ENCODE results near the gene KIF26B.

KIF26B gene

GRCh38 chr1:245166471-245166885 lies 11.7 kb downstream of the KIF26B start:
- H3K27ac ChIP-seq: no peak overlapping the region
- DNase-seq (ENCODE audit: low read depth, low spot score): no peak

DNA sequence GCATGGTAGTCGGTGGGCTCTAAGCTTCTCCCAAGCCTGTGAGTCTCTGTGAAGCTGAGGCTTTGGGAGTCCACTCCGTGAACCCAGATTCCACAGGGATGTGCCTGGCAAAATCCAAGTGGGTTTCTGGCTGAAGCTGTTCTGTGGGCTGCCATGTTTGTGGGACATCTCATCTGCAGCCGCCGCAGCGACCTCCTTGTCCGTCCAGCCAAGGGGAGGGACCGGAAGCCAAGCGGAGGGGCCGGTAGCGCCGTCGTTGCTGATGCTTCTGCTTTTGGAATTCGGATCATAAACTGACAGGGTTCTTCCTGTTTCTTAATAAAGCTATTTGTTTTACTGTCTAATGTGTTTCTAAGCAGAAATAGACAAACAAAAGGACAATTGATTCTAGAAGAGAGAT lies 13.3 kb downstream of the KIF26B start:
- H3K27ac ChIP-seq: no peak overlapping the region
- DNase-seq (ENCODE audit: low read depth, low spot score): no peak

- no peak overlapping the region for H3K27ac ChIP-seq
- DNase-seq (ENCODE audit: low read depth, low spot score): no peak
These were observed 14.1 kb downstream of the KIF26B start for GRCh38 chr1:245168906-245169305.

DNA sequence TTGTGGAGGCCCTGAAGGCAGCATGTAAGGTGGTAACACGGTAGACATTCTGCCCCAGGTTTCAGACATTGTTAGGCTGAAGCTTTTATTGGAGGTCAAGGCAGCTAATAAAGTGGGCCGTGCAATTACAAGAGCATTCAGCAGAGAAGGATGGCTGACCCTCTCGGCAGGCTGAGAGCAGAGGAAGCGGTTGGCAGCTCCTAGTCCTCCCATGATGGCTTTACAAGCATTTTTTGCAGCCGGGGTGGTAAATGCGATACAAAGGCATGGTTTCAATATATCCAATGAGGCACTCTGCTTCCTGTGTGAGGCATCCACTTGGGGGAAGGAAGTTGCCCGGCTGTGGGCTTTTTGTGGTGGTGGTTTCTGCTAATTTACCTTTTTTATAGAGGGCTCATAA lies 14.6 kb downstream of the KIF26B start:
- no peak for DNase-seq (ENCODE audit: low read depth, low spot score)
- H3K27ac ChIP-seq: no peak overlapping the region

GRCh38 chr1:245172026-245172425 lies 17.2 kb downstream of the KIF26B start:
- no peak overlapping the region for H3K27ac ChIP-seq
- DNase-seq (ENCODE audit: low read depth, low spot score): no peak

GRCh38 chr1:245172829-245173228 lies 18.0 kb downstream of the KIF26B start:
- no peak for DNase-seq (ENCODE audit: low read depth, low spot score)
- no peak overlapping the region for H3K27ac ChIP-seq

DNA sequence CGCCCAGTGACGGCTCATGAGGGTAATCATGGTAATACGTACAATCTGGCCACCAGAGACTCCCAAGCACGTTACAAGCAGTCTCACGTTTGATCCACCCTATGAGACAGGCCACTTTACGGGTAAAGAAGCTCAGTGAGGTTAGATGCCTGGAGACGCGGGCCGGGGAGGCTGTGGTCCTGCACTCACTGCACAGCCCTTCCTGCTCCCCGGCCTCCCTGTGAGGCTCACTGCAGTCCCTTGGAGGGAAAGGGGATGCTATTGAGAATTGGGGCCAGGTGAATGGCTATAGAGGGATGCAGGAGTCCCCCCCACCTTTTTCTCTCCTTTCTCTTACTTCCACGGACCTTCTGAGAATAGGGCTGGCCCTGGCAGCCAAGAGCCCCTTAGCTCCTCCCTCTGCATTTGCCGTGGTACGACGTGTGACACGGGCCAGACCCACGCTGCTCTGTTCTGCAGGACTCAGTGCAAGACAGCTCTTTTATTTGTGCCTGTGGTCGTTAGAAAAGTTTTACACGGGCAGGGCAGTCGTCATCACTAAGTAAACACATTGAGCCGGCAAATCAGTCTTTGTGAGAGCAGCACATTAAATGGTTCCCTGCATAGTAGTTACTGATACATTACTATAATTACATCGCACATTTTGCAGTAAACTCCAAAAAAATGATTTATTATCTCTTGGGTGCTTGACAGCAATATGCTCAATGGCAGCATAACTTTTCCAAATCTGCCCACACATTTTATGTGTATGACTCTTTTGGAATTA lies 18.8 kb downstream of the KIF26B start:
- no peak for DNase-seq (ENCODE audit: low read depth, low spot score)
- no peak overlapping the region for H3K27ac ChIP-seq

DNA sequence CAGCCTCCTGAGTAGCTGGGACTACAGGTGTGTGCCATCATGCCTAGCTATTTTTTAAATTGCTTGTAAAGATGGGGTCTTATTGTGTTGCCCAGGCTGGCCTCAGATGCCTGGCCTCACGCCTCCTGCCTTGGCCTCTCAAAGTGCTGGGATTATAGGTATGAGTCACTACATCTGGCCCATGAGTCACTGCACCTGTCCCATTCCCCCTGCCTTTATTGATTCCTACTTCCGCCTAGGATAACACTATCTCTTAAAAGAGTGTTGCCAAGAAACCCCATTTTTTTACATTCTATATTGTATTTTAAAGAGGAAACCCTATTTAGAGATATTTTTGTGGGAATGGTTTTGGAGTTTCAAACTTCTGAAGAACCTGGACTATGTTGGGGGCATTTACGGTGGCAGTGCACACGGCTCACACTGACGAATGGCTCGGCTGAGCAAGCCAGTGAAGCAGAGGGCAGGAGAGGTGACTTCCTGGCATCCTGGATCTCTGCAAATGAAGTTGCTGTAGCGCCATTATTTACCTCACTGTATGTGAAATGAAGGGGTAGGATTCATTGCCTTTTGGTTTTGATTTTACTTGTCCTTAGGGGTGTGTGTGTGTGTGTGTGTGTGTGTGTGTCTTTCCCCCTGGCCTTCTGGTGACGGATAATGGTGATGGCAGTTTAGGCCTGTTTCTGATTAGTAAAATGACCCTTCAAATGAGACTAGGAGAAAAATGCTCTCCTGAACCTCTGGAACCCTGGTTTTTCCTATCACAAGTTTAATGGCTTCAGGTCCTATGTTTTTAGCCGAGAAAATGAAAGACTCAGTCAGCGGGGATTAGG lies 22.5 kb downstream of the KIF26B start:
- no peak for DNase-seq (ENCODE audit: low read depth, low spot score)
- H3K27ac ChIP-seq: no peak overlapping the region

GRCh38 chr1:245179706-245180105 lies 24.9 kb downstream of the KIF26B start:
- DNase-seq (ENCODE audit: low read depth, low spot score): no peak
- no peak overlapping the region for H3K27ac ChIP-seq

DNA sequence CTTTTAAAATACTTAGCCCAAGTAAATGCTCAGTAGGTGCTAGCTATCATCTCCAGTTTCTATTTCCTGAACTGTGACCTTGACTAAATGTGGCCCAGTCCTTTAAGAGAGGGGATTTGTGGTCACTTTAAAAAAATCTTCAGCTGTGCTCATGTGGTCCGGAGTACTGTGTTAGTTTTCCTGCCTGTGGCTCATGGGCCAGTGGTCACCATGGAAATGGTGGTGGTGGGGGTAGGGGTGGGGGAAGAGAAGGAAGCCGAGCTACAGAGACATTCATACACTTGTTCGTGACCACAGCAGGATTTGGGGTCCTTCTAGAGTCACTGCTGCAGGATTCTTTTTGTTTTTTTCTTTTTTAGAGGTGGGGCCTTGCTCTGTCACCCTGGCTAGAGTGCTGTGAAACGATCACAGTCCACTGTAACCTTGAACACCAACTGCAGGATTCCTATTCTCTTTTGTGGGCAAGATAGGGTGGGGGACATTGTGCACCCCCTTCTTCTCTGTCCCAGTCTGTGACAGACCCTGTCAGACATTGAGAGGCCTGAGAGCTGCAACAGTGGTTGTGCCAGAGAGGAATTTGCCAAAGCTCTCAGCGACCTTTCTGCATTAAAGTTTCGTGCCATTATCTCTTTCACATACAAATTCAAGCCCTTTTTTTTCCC lies 25.8 kb downstream of the KIF26B start:
- H3K27ac ChIP-seq: no peak overlapping the region
- no peak for DNase-seq (ENCODE audit: low read depth, low spot score)

GRCh38 chr1:245181158-245181517 lies 26.4 kb downstream of the KIF26B start:
- DNase-seq (ENCODE audit: low read depth, low spot score): no peak
- H3K27ac ChIP-seq: no peak overlapping the region

GRCh38 chr1:245182028-245182427 lies 27.2 kb downstream of the KIF26B start:
- H3K27ac ChIP-seq: no peak overlapping the region
- no peak for DNase-seq (ENCODE audit: low read depth, low spot score)

GRCh38 chr1:245183429-245183828 lies 28.6 kb downstream of the KIF26B start:
- no peak for DNase-seq (ENCODE audit: low read depth, low spot score)
- H3K27ac ChIP-seq: no peak overlapping the region

DNA sequence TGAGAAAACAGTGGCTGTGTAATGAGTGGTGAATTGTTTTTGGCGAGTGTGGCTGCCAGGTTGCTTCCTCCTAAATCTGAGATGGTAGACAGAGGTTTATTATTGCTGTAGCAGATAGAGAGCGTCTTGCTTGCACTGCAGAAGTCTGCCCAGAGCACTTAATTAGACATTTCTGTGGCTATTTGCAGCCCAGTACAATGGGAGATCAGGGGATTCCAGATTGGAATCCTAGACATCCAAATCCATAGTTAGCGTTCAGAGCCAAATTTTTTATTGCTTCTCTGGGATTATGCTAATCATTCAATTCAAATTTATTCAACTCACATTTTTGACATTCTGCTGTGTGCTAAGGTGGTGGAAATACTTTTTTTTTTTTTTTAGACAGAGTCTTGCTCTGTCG lies 30.0 kb downstream of the KIF26B start:
- no peak for DNase-seq (ENCODE audit: low read depth, low spot score)
- H3K27ac ChIP-seq: no peak overlapping the region

GRCh38 chr1:245188403-245188802 lies 33.6 kb downstream of the KIF26B start:
- DNase-seq (ENCODE audit: low read depth, low spot score): no peak
- H3K27ac ChIP-seq: no peak overlapping the region

GRCh38 chr1:245195398-245195797 lies 40.6 kb downstream of the KIF26B start:
- no peak overlapping the region for H3K27ac ChIP-seq
- DNase-seq (ENCODE audit: low read depth, low spot score): no peak

GRCh38 chr1:245197121-245197520 lies 42.3 kb downstream of the KIF26B start:
- no peak overlapping the region for H3K27ac ChIP-seq
- DNase-seq (ENCODE audit: low read depth, low spot score): no peak

GRCh38 chr1:245197911-245198379 lies 43.2 kb downstream of the KIF26B start:
- DNase-seq (ENCODE audit: low read depth, low spot score): no peak
- no peak overlapping the region for H3K27ac ChIP-seq

DNA sequence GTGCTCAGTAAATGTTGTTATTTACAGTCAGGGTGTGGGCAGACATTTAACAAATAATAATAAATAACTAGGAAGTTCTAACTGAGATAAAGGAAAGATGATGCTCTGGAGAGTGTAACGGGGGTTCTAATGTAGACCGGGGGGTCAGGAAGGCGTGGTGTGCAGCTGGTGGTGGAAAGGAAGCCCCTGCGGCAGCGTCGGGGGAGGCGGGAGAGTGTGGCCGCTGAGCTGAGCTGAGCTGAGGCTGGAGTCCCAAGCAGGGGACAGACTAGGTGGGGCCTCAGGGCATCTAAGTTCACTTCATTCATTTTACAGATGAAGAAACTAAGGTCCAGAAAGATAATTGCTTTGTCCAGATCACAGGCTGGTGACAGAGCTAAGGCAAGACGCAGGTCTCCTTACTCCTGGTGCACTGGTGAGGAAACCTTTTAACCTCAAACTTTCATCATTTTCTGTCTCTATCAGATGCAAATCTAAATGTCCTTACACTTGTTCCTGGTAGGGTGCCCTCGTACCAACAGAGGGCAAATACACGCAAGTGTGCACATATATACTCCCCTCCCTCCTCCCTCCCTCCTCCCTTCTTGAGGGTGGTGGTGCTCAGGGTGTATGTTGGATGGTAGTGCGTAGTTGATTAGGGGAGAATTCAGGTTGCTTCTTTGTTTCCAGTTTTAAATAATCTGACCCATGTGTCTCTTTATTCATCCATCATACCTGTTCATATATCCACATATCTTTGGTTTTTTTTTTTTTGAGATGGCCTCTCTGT lies 44.1 kb downstream of the KIF26B start:
- no peak overlapping the region for H3K27ac ChIP-seq
- DNase-seq (ENCODE audit: low read depth, low spot score): no peak

DNA sequence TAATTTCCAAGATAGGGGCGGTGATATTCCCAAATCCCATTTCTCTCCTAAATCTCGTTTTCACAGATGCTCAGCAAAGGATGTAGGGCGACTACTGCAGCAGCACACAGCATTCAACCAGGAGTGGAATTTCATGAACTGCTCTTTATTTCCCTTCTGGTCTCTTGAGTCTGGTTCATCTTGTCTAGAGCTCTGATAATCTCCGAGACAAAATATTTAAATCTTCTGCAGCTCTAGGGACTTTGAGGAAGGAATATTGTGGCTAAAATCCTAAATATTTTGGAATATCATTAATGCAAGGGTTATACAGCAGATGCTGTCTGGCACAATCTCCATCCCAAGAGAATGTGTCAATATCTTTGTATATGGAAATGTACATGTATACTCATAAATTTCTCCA lies 45.4 kb downstream of the KIF26B start:
- no peak for DNase-seq (ENCODE audit: low read depth, low spot score)
- no peak overlapping the region for H3K27ac ChIP-seq

Data from epithelial cell of prostate (primary cell).